ENCODE data around the gene EMD. TPM values are rescaled to one million over a fixed set of nuclear protein-coding genes. Genes with fewer than 3 reads are reported as not detected.

The EMD gene
- total and polyA plus RNA-seq, 2 of the 13 experiments (the other 11 are each of a cell fraction or from before 2014, with no cell fraction given), result 14.5 to 14.9 TPM

DNA sequence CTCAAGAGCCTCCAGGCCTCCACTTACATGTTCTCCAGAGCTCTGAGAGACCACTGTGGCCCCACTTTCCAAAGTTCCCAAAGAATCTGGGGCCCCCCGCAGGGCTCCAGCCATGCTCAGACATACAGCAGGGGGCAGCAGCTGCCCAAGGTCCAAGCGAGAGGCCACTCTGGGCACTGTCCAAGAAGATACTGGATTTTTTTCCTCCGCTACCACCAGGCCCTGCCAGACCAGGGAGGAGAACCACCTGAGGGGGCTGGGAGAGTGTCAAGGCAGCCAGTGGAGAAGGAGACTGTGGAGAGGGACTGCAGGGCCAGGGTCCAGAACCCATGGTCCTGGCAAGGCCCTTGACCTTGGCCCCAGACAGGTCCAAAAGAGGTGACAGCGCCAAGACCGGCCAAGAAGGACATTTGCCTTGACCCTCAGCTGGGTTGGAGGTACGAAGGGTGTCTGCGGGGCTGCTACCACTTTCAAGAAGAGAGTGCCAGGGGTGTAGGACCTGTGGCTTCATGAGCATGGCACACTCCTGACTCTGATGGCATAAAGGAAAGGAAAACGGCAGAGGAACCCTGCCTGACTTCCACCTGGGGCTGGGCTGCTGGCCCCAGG, 5.3 kb downstream of the EMD start (continued):
- TF ChIP-seq, protein P1, sequence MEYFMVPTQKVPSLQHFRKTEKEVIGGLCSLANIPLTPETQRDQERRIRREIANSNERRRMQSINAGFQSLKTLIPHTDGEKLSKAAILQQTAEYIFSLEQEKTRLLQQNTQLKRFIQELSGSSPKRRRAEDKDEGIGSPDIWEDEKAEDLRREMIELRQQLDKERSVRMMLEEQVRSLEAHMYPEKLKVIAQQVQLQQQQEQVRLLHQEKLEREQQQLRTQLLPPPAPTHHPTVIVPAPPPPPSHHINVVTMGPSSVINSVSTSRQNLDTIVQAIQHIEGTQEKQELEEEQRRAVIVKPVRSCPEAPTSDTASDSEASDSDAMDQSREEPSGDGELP (IDR thresholded peaks at IDR 0.05; ENCODE audit: borderline replicate concordance, low read depth), result no peak
- no peak for TF ChIP-seq TOE1 (CRISPR knock-in tag; IDR thresholded peaks at IDR 0.05)
- no peak for TF ChIP-seq RFX5 (IDR thresholded peaks at IDR 0.05; ENCODE audit: low read depth, low read length)
- no peak for TF ChIP-seq FOXK2 (IDR thresholded peaks at IDR 0.05)
- no peak for TF ChIP-seq PAF1 (CRISPR knock-in tag; IDR thresholded peaks at IDR 0.05)
- peak; percentile 53 for TF ChIP-seq STAG1 (CRISPR knock-in tag; IDR thresholded peaks at IDR 0.05)
- no peak for TF ChIP-seq ZNF274 (CRISPR knock-in tag; IDR thresholded peaks at IDR 0.05)
- TF ChIP-seq ARHGAP35 (CRISPR knock-in tag; IDR thresholded peaks at IDR 0.05; ENCODE audit: borderline replicate concordance), result no peak
- no peak for TF ChIP-seq ZNF256 (CRISPR knock-in tag; conservative IDR thresholded peaks at IDR 0.05)
- TF ChIP-seq, protein P2, sequence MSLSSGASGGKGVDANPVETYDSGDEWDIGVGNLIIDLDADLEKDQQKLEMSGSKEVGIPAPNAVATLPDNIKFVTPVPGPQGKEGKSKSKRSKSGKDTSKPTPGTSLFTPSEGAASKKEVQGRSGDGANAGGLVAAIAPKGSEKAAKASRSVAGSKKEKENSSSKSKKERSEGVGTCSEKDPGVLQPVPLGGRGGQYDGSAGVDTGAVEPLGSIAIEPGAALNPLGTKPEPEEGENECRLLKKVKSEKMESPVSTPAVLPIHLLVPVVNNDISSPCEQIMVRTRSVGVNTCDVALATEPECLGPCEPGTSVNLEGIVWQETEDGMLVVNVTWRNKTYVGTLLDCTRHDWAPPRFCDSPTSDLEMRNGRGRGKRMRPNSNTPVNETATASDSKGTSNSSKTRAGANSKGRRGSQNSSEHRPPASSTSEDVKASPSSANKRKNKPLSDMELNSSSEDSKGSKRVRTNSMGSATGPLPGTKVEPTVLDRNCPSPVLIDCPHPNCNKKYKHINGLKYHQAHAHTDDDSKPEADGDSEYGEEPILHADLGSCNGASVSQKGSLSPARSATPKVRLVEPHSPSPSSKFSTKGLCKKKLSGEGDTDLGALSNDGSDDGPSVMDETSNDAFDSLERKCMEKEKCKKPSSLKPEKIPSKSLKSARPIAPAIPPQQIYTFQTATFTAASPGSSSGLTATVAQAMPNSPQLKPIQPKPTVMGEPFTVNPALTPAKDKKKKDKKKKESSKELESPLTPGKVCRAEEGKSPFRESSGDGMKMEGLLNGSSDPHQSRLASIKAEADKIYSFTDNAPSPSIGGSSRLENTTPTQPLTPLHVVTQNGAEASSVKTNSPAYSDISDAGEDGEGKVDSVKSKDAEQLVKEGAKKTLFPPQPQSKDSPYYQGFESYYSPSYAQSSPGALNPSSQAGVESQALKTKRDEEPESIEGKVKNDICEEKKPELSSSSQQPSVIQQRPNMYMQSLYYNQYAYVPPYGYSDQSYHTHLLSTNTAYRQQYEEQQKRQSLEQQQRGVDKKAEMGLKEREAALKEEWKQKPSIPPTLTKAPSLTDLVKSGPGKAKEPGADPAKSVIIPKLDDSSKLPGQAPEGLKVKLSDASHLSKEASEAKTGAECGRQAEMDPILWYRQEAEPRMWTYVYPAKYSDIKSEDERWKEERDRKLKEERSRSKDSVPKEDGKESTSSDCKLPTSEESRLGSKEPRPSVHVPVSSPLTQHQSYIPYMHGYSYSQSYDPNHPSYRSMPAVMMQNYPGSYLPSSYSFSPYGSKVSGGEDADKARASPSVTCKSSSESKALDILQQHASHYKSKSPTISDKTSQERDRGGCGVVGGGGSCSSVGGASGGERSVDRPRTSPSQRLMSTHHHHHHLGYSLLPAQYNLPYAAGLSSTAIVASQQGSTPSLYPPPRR (CRISPR knock-in tag; IDR thresholded peaks at IDR 0.05; ENCODE audit: borderline replicate concordance), result no peak
- no peak for TF ChIP-seq ZNF510 (CRISPR knock-in tag; IDR thresholded peaks at IDR 0.05; ENCODE audit: low read depth)
- no peak for TF ChIP-seq TEAD2 (CRISPR knock-in tag; IDR thresholded peaks at IDR 0.05)
- TF ChIP-seq MBD4 (IDR thresholded peaks at IDR 0.05; ENCODE audit: borderline replicate concordance, low read length), result no peak
- TF ChIP-seq ASH2L (IDR thresholded peaks at IDR 0.05; ENCODE audit: insufficient read length, low read depth, low read length), result no peak
- no peak for TF ChIP-seq MIXL1 (CRISPR knock-in tag; IDR thresholded peaks at IDR 0.05)
- TF ChIP-seq, protein P3, sequence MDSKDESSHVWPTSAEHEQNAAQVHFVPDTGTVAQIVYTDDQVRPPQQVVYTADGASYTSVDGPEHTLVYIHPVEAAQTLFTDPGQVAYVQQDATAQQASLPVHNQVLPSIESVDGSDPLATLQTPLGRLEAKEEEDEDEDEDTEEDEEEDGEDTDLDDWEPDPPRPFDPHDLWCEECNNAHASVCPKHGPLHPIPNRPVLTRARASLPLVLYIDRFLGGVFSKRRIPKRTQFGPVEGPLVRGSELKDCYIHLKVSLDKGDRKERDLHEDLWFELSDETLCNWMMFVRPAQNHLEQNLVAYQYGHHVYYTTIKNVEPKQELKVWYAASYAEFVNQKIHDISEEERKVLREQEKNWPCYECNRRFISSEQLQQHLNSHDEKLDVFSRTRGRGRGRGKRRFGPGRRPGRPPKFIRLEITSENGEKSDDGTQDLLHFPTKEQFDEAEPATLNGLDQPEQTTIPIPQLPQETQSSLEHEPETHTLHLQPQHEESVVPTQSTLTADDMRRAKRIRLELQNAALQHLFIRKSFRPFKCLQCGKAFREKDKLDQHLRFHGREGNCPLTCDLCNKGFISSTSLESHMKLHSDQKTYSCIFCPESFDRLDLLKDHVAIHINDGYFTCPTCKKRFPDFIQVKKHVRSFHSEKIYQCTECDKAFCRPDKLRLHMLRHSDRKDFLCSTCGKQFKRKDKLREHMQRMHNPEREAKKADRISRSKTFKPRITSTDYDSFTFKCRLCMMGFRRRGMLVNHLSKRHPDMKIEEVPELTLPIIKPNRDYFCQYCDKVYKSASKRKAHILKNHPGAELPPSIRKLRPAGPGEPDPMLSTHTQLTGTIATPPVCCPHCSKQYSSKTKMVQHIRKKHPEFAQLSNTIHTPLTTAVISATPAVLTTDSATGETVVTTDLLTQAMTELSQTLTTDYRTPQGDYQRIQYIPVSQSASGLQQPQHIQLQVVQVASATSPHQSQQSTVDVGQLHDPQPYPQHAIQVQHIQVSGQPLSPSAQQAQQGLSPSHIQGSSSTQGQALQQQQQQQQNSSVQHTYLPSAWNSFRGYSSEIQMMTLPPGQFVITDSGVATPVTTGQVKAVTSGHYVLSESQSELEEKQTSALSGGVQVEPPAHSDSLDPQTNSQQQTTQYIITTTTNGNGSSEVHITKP (CRISPR knock-in tag; IDR thresholded peaks at IDR 0.05; ENCODE audit: low read depth), result no peak
- TF ChIP-seq KDM2A (CRISPR knock-in tag; IDR thresholded peaks at IDR 0.05; ENCODE audit: borderline replicate concordance, low read depth), result 0 out of 2 replicates have a peak, but pooled peaks have one; percentile 10
- TF ChIP-seq RNF2 (conservative IDR thresholded peaks at IDR 0.05; ENCODE audit: low read depth), result no peak
